HG03520 (cell line): ENCODE data around the gene TLR6.
"Not testable (repeated sequence)": the region's sequence is repeated elsewhere in the genome, so short reads cannot be mapped to it uniquely, and the experiment has no call there.

Source experiments
- ATAC-seq: cut with Tn5 transposase; IDR thresholded peaks from one replicate; pipeline ENCODE4 v1.9.1; 2021; ENCODE audit warnings: mild to moderate bottlenecking, moderate library complexity; ENCODE audit not compliant: unreplicated experiment

TLR6 gene

GRCh38 chr4:38823766-38824165, 32.9 kb downstream of the TLR6 start:
- no peak for ATAC-seq

DNA sequence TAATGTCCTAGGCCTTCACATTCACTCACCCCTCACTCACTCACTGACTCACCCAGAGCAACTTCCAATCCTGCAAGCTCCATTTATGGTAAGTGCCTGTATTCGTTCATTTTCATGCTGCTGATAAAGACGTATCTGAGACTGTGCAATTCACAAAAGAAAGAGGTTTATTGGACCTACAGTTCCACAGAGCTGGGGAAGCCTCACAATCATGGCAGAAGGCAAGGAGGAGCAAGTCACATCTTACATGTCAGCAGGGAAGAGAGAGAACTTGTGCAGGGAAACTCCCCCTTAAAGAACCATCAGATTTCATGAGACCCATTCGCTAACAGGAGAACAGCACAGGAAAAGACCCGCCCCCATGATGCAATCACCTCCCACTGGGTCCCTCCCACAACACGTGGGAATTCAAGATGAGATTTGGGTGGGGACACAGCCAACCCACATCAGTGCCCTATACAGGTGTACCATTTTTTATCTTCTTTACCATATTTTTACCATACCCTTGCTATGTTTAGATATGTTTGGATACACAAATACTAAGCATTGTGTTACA, 33.8 kb downstream of the TLR6 start:
- ATAC-seq, result no peak

DNA sequence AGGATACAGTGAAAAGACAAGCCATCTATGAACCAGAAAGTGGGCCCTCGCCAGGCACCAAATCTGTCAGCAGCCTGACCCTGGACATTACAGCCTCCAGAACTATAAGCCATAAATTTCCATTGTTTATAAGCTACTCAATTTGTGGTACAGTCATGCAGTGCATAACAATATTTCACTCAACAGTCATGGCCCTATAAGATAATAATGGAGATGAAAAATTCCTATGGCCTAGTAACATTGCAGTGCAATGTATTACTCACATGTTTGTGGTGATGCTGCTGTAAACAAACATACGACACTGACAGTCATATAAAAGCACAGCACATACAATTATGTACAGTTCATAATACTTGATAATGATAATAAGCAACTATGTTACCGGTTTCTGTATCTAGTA, 34.9 kb downstream of the TLR6 start:
- ATAC-seq, result no peak

DNA sequence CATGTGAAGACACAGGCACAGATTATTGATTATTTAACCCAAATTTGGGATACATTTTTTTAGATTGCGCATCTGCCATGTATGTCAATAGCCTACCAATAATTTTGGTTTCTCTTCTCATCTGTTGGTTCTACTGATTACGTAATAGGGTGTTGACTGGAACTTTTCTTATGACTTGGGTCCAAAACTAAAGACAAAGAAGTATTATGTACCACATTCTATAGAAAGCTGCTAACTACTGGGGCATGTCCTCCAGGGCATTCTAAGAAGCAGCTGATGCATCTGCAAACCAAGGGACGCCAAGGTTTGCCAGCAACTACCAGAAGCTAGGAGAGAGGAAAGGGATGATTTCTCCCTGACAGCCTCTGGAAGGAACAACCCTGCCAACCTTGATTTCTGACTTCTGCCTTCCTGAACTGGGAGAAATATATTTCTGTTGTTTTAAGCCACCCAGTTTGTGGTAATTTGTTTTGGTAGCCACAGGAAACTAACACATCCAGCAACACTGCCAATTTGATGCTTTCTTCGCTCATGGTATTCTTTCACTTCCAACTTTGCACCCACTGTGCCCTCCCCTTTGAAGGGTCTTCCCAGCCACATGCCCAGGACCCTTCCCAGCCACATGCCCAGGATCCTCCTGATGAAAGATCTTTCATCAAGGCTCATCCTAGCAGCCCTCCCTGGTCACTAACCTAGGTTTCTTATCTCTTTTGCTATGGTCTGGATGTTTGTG, 36.1 kb downstream of the TLR6 start:
- ATAC-seq, result no peak

- ATAC-seq, result no peak
These were observed 37.0 kb downstream of the TLR6 start for GRCh38 chr4:38819569-38819968.

DNA sequence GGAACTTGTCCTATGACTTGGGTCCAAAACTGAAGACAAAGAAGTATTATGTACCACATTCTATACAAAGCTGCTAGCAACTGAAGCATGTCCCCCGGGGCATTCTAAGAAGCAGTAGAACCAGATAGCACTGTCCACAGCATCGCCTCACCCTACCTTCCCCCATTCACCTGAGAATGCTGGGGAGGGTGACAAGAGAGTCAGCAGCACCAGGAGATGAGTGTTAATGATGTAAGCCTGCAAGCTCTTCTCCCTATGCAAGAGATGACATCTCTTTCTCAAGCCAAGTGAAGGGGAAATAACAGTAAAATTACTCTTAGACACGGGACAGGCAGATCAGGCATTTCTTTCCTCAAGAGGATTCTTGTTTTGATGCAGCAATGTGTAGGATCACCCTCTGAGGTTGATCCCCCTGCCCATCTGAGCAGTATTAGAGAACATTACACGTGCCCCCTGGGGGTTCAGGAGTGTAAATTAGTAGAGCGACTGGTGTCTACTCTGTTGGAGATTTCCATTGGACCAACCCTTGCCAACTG, 38.1 kb downstream of the TLR6 start:
- no peak for ATAC-seq

DNA sequence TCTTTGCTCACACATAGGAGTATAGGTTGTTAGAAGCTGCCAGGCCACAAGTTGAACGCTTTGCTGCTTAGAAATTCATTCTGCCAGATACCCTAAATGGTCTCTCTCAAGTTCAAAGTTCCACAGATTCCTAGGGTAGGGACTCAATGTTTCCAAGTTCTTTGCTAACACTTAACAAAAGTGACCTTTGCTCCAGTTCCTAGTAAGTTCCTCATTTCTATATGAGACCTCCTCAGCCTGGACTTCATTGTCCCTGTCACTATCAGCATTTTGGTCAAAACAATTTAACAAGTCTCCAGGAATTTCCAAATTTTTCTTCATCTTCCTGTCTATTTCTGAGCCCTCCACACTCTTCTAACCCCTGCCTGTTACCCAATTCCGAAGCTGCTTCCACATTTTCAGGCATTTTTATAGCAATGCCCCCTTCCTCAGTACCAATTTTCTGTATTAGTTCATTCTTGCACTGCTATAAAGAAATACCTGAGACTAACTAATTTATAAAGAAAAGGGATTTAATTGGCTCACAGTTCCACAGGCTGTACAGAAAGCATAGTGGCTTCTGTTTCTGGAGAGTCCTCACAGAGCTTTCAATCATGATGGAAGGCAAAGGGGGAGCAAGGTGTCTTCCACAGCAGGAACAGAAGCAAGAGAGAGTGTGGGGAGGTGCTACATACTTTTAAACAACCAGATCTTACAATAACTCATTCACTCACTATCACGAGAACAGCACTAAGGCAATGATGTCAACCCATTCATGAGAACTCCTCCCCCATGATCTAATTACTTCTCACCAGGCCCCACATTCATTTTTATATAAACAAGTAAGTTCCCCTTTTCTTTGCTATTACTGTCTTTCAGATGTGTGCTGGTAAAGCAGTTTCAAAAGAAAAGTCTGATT, 40.5 kb downstream of the TLR6 start:
- ATAC-seq, result no peak

GRCh38 chr4:38814386-38814785, 42.2 kb downstream of the TLR6 start:
- ATAC-seq, result no peak

DNA sequence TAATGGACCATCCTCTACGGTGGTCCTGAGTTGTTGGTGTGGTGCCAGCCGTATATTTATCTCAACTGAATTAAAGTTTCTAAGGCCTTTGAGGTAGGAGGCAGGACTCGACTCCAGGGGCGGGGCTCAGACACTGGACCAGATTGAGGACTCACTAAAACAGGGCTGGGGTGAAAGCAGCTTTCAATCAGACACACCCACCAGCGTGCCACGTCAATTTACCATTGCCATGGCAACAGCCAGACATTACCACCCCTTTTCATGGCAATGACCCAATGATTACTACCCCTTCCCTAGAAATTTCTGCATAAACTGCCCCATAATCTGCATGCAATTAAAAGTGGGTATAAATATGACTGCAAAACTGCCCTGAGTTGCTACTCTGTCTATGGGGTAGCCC, 45.3 kb downstream of the TLR6 start:
- no peak for ATAC-seq

DNA sequence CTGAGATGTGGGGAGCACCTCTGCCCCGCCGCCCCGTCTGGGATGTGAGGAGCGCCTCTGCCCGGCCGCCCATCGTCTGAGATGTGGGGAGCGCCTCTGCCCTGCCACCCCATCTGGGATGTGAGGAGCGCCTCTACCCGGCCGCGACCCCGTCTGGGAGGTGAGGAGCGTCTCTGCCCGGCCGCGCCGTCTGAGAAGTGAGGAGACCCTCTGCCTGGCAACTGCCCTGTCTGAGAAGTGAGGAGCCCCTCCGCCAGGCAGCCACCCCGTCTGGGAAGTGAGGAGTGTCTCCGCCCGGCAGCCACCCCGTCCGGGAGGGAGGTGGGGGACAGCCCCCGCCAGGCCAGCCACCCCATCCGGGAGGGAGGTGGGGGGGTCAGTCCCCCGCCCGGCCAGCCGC, 49.2 kb downstream of the TLR6 start:
- not testable (repeated sequence) for ATAC-seq

- not testable (repeated sequence) for ATAC-seq
These were observed 50.4 kb downstream of the TLR6 start for GRCh38 chr4:38806251-38806650.

GRCh38 chr4:38805530-38806145, 51.0 kb downstream of the TLR6 start:
- peak; percentile 80 for ATAC-seq

DNA sequence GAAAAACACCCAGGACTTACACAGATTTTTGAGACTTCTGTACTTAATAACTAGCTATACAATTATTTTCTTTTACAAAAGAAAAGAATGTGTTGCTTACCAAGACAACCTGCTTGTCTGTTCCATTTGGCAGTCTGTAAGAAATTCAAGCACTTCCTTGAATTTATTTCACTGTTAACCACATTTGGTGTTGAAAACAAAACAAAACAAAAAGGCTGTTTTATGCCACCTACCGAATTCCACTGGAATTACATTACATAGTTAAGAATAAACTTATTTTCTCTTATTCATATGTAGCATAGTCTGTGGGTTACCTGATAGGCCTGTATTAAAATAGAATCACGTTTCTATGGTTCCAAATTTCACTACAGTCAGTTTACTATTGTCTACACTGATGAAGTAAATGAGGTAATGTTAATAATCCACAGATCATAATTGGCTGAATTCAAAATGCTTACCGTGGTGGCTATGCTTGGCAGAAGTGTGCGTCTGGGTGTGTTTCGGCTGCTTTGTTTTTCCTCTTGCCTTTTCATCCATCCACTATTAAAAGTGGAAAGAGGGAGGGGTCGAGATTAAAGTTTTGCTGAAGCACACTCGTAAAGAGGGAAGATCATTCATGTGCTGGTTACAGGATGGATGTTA, 51.8 kb downstream of the TLR6 start, which contains the start of gene TLR1:
Gene TLR1 (minus strand): TSS at position 138 of the 642 bp plus-strand sequence. CDS start 5,960 bp downstream, outside the sequence.
- peak; percentile 34 for ATAC-seq

- ATAC-seq, result peak; percentile 41
These were observed 52.6 kb downstream of the TLR6 start for GRCh38 chr4:38803833-38804653.

DNA sequence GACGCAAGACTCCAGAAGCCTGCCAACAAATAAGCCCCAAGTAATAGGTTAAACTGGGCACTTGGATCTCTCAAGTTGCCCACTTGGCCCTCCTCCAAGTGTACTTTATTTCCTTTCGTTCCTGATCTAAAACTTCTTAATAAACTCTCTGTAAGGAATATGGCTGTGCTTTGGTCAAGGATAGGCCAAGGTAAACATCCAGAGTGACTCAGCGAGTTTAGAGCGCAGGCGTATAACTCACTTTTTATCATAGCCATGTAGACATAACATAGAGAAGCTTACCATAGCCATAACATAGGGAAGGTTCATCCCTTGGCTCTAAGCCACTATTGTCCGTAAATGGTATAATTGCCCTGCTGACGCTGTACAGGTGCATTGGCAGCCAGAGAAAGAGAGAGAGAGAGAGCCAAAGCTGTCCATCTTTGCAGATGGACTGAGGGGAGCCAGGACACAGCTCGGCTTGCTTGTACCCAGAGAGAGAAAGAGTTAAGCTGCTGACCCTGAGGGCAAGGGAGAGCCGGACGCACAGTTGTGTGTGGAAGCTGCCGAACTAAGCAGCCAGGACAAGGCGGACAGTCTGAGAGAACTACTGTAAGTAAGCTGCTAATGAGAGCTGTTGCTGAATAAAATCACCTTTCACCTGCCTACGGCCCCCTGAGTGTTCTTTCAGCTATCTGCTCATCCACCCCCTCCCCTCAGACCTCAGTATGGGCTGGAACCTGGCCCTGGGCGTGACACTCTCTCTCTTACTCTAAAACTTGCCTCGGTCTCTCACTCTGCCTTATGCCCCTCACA, 53.9 kb downstream of the TLR6 start:
- ATAC-seq, result no peak

DNA sequence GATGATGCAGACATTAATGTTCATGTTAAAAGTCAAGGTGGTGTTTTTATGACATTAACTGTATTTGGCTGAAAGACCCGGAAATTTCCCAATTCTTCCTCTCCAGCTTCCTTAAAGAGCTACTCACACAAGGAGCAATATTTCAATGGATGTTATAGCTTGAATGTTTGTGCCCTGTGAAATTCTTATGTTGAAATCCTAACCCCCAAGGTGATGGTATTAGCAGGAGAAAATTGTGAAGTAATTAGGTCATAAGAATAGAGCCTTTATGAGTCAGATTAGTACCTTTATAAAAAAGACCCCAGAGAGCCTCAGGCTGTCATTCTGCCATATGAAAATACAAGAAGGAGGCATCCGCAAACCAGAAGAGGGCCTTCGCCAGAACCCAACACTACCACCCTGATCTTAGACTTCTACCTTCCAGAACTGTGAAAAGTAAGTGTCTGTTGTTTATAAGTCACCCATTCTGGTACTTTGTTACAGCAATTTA, 55.6 kb downstream of the TLR6 start:
- no peak for ATAC-seq

GRCh38 chr4:38800366-38800765, 56.3 kb downstream of the TLR6 start:
- no peak for ATAC-seq

DNA sequence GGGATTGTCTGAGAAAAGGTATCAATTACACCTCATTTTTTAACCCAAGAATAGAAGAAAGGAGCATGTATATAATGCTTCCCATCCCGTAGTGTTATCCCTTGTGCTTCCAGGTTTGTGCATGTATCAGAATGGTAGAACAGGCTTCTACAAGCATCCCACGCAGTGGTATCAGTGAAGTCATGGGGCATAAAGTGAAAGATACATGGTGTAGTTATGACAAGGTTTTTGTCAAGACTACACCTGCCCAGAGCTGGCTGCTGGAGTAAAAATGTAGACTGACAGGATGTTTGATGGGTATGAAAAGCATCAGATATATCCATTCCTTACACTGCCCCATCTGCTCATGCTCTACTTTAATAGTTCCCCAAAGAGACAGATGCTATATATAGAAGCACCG, 61.5 kb downstream of the TLR6 start:
- ATAC-seq, result no peak

DNA sequence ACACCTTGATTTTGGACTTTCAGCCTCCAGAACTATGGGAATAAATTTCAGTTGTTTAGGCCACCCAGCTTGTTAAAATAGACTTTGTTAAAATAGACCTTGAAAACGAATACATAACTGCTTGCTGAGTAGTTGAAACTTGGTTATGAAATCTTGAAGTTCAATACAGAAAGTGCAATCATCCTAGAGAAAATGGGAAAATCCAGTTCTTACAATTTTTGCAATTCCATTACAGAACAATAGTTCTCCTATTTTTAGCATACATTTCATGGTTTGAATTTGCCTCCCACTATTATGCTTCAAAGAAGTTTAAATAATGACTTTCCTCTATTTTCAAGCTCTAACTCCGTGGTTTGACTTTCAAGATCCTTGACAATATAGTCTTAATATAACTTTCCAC, 62.6 kb downstream of the TLR6 start:
- ATAC-seq, result no peak
